Keratinocyte (primary cell): ENCODE measurements around the gene ZNF543.

Experiments used
- CTCF ChIP-seq, 3 experiments: IDR thresholded peaks in 1 of 3; conservative IDR thresholded peaks in 1 of 3; optimal IDR thresholded peaks in 1 of 3; 2 replicates in 2 of 3; 3 replicates in 1 of 3; pipeline versions ENCODE3 to v1.5.1; 2011; ENCODE audit warnings: low read length in 3 of 3, mild to moderate bottlenecking in 3 of 3, moderate library complexity in 2 of 3, control low read depth in 1 of 3, inconsistent platforms in 1 of 3; ENCODE audit not compliant: insufficient read depth in 2 of 3; ENCODE audit errors: extremely low read depth in 1 of 3
- EZH2 ChIP-seq: IDR thresholded peaks from one replicate; pipeline ENCODE4 v1.6.1; 2012; ENCODE audit warnings: inconsistent platforms, mild to moderate bottlenecking, low read length, moderate library complexity

- TF ChIP-seq CTCF (optimal IDR thresholded peaks at IDR 0.05 in 1 of 3, IDR thresholded peaks at IDR 0.05 in 1 of 3, conservative IDR thresholded peaks at IDR 0.05 in 1 of 3; ENCODE audit: extremely low read depth in 1 of 3, insufficient read depth in 2 of 3, low read length in 3 of 3) (no peak), EZH2 (no peak)
Measured at GRCh38 chr19:57280962-57281400, 39.3 kb upstream of the ZNF543 start.
